GM18498 (cell line): ENCODE data around the gene SMIM7.
"Not testable (repeated sequence)": the region's sequence is repeated elsewhere in the genome, so short reads cannot be mapped to it uniquely, and the experiment has no call there.

Experiments used
- ATAC-seq: cut with Tn5 transposase; IDR thresholded peaks from one replicate; pipeline ENCODE4 v1.9.1; 2021; ENCODE audit warnings: mild to moderate bottlenecking, moderate library complexity; ENCODE audit not compliant: unreplicated experiment

The SMIM7 gene

GRCh38 chr19:16659832-16660708 is at the start of gene SMIM7:
SMIM7 (minus strand) TSS chr19:16660144; CDS start chr19:16660110, 34 bp downstream.
- peak; percentile 88 for ATAC-seq

GRCh38 chr19:16703677-16704076 is 43.7 kb upstream of the SMIM7 start:
- no peak for ATAC-seq

DNA sequence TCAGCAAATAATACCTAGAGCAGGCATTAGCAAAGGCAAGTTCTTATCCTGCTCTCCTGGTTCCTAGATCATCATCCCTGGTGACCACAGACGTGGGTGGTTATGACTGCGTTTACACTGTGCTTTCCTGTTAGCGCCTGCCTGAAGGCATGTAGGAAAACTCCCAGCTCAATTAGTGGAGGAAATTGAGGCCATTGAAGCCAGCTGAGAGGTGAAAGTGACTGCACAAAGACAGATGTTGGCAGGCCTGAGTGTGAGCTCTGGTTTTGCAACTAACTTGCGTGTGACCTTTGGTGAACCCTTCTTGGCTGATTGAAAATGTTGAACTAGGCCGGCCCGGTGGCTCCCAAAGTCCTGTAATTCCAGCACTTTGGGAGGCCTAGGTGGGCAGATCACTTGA is 42.2 kb upstream of the SMIM7 start:
- no peak for ATAC-seq

DNA sequence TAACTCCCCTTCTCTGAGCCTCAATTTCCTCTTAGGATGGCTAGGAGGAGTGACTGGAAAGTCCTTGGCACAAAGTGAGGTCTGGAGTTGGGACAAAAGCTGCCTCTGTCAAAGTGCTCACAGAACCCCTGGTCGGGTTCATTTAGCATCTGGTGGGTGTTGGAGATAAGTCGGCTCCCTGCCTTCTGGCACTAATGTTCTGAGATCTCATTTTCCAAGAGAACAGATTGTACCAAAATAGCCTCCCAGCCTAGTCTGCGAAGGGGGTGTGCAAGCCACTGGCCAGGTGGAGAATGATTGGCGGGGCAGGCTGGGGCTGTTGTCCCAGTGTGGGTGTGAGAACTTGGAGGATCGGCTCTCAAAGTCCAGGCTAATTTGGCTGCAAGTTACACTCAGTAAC is 39.0 kb upstream of the SMIM7 start:
- ATAC-seq = no peak

- ATAC-seq = no peak
Observed at GRCh38 chr19:16688084-16688483, 28.1 kb upstream of the SMIM7 start.

- no peak for ATAC-seq
Observed at GRCh38 chr19:16684216-16684615, 24.3 kb upstream of the SMIM7 start.

GRCh38 chr19:16682539-16682938 is 22.6 kb upstream of the SMIM7 start:
- no peak for ATAC-seq

DNA sequence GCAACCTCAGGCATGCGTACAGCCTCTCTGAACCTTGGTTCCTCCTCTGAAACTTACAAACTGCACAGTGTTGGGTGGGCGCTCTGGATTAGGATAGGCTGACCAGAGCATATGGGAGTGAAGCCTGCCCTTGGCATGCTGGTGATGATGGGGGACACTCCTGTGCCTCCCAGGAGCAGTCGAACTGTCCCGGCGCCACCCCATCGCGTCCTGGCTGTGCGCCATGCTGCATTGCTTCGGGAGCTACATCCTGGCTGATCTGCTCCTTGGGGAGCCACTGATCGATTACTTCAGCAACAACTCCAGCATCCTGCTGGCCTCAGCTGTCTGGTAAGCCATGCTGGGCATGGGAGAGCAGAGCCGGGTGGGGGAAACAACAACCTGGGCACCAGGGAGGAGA is 19.9 kb upstream of the SMIM7 start:
- ATAC-seq = no peak

GRCh38 chr19:16678498-16678897 is 18.6 kb upstream of the SMIM7 start:
- no peak for ATAC-seq

- ATAC-seq = no peak
Observed at GRCh38 chr19:16677055-16677454, 17.1 kb upstream of the SMIM7 start.

DNA sequence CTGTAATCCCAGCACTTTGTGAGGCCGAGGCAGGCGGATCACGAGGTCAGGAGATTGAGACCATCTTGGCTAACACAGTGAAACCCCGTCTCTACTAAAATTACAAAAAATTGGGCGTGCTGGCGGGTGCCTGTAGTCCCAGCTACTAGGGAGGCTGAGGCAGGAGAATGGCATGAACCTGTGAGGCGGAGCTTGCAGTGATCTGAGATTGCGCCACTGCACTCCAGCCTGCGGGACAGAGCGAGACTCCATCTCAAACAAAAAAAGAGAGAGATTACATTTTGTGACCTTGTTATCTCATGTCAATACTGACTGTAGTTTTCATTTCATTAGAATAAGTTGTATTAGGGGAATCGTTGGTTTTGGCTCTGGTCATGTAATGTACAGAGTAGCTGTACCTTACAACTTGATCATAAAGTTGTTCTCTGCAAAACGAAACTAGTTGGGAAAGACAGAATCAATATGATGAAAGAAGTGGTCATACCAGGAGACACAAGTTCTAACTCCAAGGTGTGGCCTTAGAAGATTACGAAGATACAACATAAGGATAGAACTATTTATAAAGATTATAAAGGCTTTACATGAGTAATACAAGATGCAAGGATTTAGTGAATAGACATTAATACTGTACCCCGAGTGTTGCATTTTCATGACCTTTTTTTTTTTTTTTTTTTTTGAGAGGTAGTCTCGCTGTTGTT is 16.3 kb upstream of the SMIM7 start:
- ATAC-seq = no peak

DNA sequence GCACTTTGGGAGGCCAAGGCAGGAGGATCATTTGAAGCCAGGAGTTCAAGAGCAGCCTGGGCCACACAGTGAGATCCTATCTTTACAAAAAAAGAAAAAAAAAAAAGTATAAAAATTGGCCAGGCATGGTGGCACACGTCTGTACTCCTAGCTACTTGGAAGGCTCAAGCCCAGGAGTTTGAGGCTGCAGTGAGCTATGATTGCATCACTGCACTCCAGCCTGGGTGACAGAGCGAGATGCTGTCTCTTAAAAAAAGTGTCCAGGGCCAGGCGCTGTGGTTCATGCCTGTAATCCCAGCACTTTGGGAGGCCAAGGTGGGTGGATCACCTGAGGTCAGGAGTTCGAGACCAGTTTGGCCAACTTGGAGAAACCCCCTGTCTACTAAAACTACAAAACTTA is 13.9 kb upstream of the SMIM7 start:
- ATAC-seq = not testable (repeated sequence)

- ATAC-seq = no peak
Observed at GRCh38 chr19:16673231-16673630, 13.3 kb upstream of the SMIM7 start.

GRCh38 chr19:16671652-16672274 is 11.8 kb upstream of the SMIM7 start:
- ATAC-seq = no peak

GRCh38 chr19:16670291-16670690 is 10.3 kb upstream of the SMIM7 start:
- ATAC-seq = no peak

- not testable (repeated sequence) for ATAC-seq
Observed at GRCh38 chr19:16668702-16669101, 8.8 kb upstream of the SMIM7 start.

DNA sequence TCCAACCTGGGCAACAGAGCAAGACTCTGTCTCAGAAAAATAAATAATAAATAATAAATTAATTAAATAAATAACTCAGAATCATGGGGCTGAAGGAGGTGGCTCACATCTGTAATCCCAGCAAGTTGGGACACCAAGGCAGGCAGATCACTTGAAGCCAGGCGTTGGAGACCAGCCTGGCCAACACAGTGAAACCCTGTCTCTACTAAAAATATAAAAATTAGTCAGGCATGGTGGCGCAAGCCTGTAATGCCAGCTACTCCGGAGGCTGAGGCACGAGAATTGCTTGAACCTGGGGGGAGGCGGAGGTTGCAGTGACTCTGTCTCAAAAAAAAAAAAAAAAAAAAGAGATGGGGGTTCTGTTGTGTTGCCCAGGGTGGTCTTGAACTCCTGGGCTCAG is 8.2 kb upstream of the SMIM7 start:
- ATAC-seq = no peak

DNA sequence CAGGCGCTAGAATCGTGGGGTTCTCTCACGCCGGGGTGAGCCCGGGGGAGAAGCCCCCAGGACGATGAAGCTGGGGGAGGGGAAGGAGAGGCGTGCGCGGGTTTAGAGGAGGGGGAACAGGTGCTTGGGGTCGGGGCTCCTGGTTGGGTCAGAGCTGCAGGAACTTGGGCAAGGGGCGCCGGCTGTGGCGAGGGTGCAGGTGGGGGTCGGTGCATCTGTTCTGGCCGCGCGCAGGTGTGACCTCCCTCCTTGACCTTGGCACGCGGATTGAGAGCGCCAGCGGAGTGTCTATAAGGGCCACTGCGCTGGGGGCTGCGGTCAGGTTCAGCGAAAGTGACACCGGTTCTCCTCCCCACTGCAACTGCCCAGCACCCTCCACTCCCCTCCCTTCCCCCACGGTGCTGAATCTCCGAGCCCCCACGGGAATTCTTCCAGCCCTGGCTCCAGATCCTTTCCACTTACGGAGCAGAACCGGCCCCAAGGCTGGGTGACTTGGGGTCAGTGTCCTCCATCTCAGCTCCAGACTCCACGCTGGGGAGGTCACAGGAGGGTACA is 1.6 kb upstream of the SMIM7 start:
- ATAC-seq = no peak

DNA sequence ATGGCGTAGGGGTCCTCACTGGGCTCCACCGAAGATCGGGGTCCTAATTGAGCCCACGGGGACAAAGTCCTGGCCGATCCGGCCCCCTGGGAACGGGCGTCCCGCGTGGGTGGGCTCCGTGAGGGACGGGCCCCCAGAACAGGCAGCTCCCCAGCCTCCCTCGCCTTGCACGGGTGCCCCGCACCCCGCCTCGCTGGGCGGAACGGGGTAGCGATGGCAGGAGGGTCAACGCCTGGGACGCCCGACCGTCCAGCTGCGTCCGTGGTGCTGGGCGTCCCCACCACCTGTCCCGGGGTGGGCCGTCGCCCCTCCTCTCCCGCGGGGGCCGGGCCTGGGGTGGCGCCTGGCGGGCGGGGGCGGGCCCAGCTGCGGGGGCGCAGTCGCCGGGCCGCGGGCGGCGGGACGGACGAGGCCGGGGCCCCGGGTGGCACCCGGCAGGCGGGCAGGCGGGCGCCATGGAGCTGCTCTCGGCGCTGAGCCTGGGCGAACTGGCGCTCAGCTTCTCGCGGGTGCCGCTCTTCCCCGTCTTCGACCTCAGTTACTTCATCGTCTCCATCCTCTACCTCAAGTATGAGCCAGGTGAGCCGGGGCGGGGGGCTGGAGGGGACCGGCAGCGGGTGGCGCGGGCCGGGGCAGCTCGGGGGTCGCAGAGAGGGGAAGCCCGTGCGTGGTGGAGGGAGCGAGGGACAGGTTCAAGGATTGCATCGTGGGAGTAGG is 977 bp upstream of the SMIM7 start, which contains the start of gene TMEM38A:
TMEM38A (plus strand) TSS at position 377 of the 717 bp plus-strand sequence; CDS start at position 456, 79 bp downstream.
- ATAC-seq = peak; percentile 29

GRCh38 chr19:16659464-16659831 is 496 bp downstream of the SMIM7 start:
- ATAC-seq = no peak

- ATAC-seq = no peak
Observed at GRCh38 chr19:16657384-16657783, 2.6 kb downstream of the SMIM7 start.
